ENCODE measurements around the gene KIF1A. TPM values are rescaled to one million over a fixed set of nuclear protein-coding genes. Genes with fewer than 3 reads are reported as not detected.

The KIF1A gene
- total RNA-seq, 1 experiment from 2014 or later: 279 TPM

- ATAC-seq: no peak
- H3K27ac Mint-ChIP-seq: peak overlapping the region; percentile 22
- no peak overlapping the region for H3K4me3 Mint-ChIP-seq
- H3K27me3 Mint-ChIP-seq (ENCODE audit: low read depth): no peaks in the 10 kb centered on the region; the same call in 1 of the 2 replicates
- peaks cover 37% of the 10 kb centered on the region for H3K4me1 Mint-ChIP-seq
- peaks cover 9% of the 10 kb centered on the region for H3K9me3 Mint-ChIP-seq
- peaks cover 52% of the 10 kb centered on the region for H3K36me3 Mint-ChIP-seq
- CTCF ChIA-PET: no interaction called here
- no peak for DNase-seq (ENCODE audit: low spot score)
- POLR2A ChIA-PET: no interaction called here
- TF ChIP-seq GTF2I (CRISPR knock-in tag; conservative IDR thresholded peaks at IDR 0.05) (no peak), ZNF138 (CRISPR knock-in tag; conservative IDR thresholded peaks at IDR 0.05) (no peak), ZNF219 (CRISPR knock-in tag; IDR thresholded peaks at IDR 0.05; ENCODE audit: borderline replicate concordance) (no peak), CDX4 (CRISPR knock-in tag; IDR thresholded peaks at IDR 0.05; ENCODE audit: borderline replicate concordance) (no peak), JAZF1 (CRISPR knock-in tag; IDR thresholded peaks at IDR 0.05) (no peak), AR (CRISPR knock-in tag; IDR thresholded peaks at IDR 0.05) (no peak), ATF2 (CRISPR knock-in tag; IDR thresholded peaks at IDR 0.05; ENCODE audit: borderline replicate concordance, low read depth) (no peak), USF2 (CRISPR knock-in tag; IDR thresholded peaks at IDR 0.05) (no peak), SMAD3 (CRISPR knock-in tag; IDR thresholded peaks at IDR 0.05; ENCODE audit: borderline replicate concordance) (no peak), NR2C2 (CRISPR knock-in tag; IDR thresholded peaks at IDR 0.05) (no peak), ERG (CRISPR knock-in tag; IDR thresholded peaks at IDR 0.05) (no peak), ZNF416 (CRISPR knock-in tag; IDR thresholded peaks at IDR 0.05) (no peak), NFYB (CRISPR knock-in tag; conservative IDR thresholded peaks at IDR 0.05; ENCODE audit: low read depth) (no peak), E2F1 (CRISPR knock-in tag; IDR thresholded peaks at IDR 0.05) (no peak), OVOL2 (CRISPR knock-in tag; IDR thresholded peaks at IDR 0.05; ENCODE audit: borderline replicate concordance) (no peak), ZNF317 (CRISPR knock-in tag; IDR thresholded peaks at IDR 0.05; ENCODE audit: borderline replicate concordance, low read depth) (no peak), HMGA2 (CRISPR knock-in tag; IDR thresholded peaks at IDR 0.05) (no peak), ATF3 (CRISPR knock-in tag; conservative IDR thresholded peaks at IDR 0.05) (no peak)
These were observed 6.6 kb downstream of the KIF1A start for GRCh38 chr2:240813231-240813921.
